Measurements from ENCODE around the gene TMEM217.
"Not testable (repeated sequence)": the region's sequence is repeated elsewhere in the genome, so short reads cannot be mapped to it uniquely, and the experiment has no call there.

TMEM217 gene

GRCh38 chr6:37298958-37299357, 41.0 kb upstream of the TMEM217 start:
- Histone ChIP-seq H3F3A (ENCODE audit: insufficient read depth) (no peaks in the 10 kb centered on the region), H3K9ac (ENCODE audit: low read length) (no peak overlapping the region), H2AFZ (ENCODE audit: low read depth, low read length, severe bottlenecking) (no peak overlapping the region), H3K4me3 (ENCODE audit: insufficient read depth, low read length, poor library complexity, severe bottlenecking) (no peak overlapping the region), H3K27me3 (ENCODE audit: low read length) (no peaks in the 10 kb centered on the region), H3K79me2 (ENCODE audit: insufficient read depth, low read length) (no peaks in the 10 kb centered on the region), H3K36me3 (ENCODE audit: low read length) (0 out of 2 replicates have a peak, but pooled peaks cover 4% of the 10 kb centered on the region), H4K20me1 (ENCODE audit: low read depth, low read length) (no peaks in the 10 kb centered on the region), H3K27ac (ENCODE audit: low read depth, low read length) (no peak overlapping the region), H3K9me2 (replicated peaks; ENCODE audit: insufficient read depth, low read length) (no peaks in the 10 kb centered on the region), H3K9me3 (ENCODE audit: insufficient read depth, low read length) (no peaks in the 10 kb centered on the region), H3K4me2 (ENCODE audit: low read depth, low read length, poor library complexity, severe bottlenecking) (no peak overlapping the region)
- TF ChIP-seq EZH2phosphoT487 (conservative IDR thresholded peaks at IDR 0.05; ENCODE audit: low read length): no peak
- TF ChIP-seq CTCF (IDR thresholded peaks at IDR 0.05; ENCODE audit: insufficient read depth, low read length, poor library complexity, severe bottlenecking): no peak

GRCh38 chr6:37297637-37298036, 39.7 kb upstream of the TMEM217 start:
- not testable (repeated sequence) for H3K9ac ChIP-seq (ENCODE audit: low read length); H3F3A ChIP-seq (ENCODE audit: insufficient read depth); H3K27ac ChIP-seq (ENCODE audit: low read depth, low read length); H3K27me3 ChIP-seq (ENCODE audit: low read length); H3K79me2 ChIP-seq (ENCODE audit: insufficient read depth, low read length); H3K4me2 ChIP-seq (ENCODE audit: low read depth, low read length, poor library complexity, severe bottlenecking); H2AFZ ChIP-seq (ENCODE audit: low read depth, low read length, severe bottlenecking); H3K9me2 ChIP-seq (replicated peaks; ENCODE audit: insufficient read depth, low read length); H3K36me3 ChIP-seq (ENCODE audit: low read length); H4K20me1 ChIP-seq (ENCODE audit: low read depth, low read length); H3K4me3 ChIP-seq (ENCODE audit: insufficient read depth, low read length, poor library complexity, severe bottlenecking); H3K9me3 ChIP-seq (ENCODE audit: insufficient read depth, low read length)

GRCh38 chr6:37293426-37293825, 35.5 kb upstream of the TMEM217 start:
- TF ChIP-seq EZH2phosphoT487 (conservative IDR thresholded peaks at IDR 0.05; ENCODE audit: low read length) (no peak), CTCF (IDR thresholded peaks at IDR 0.05; ENCODE audit: insufficient read depth, low read length, poor library complexity, severe bottlenecking) (no peak)
- H3K9me3 ChIP-seq (ENCODE audit: insufficient read depth, low read length): no peaks in the 10 kb centered on the region
- H3K9ac ChIP-seq (ENCODE audit: low read length): no peak overlapping the region
- no peak overlapping the region for H3K4me2 ChIP-seq (ENCODE audit: low read depth, low read length, poor library complexity, severe bottlenecking)
- no peak overlapping the region for H3K27ac ChIP-seq (ENCODE audit: low read depth, low read length)
- H2AFZ ChIP-seq (ENCODE audit: low read depth, low read length, severe bottlenecking): no peak overlapping the region
- H3K27me3 ChIP-seq (ENCODE audit: low read length): no peaks in the 10 kb centered on the region
- no peak overlapping the region for H3K4me3 ChIP-seq (ENCODE audit: insufficient read depth, low read length, poor library complexity, severe bottlenecking)
- H3K79me2 ChIP-seq (ENCODE audit: insufficient read depth, low read length): no peaks in the 10 kb centered on the region
- peaks cover 4% of the 10 kb centered on the region; the same call in 1 of the 2 replicates for H3K36me3 ChIP-seq (ENCODE audit: low read length)
- H4K20me1 ChIP-seq (ENCODE audit: low read depth, low read length): no peaks in the 10 kb centered on the region
- H3F3A ChIP-seq (ENCODE audit: insufficient read depth): no peaks in the 10 kb centered on the region
- no peaks in the 10 kb centered on the region for H3K9me2 ChIP-seq (replicated peaks; ENCODE audit: insufficient read depth, low read length)

- H2AFZ ChIP-seq (ENCODE audit: low read depth, low read length, severe bottlenecking): no peak overlapping the region
- no peaks in the 10 kb centered on the region for H3K27me3 ChIP-seq (ENCODE audit: low read length)
- H3K36me3 ChIP-seq (ENCODE audit: low read length): no peaks in the 10 kb centered on the region; the same call in 1 of the 2 replicates
- H3K4me3 ChIP-seq (ENCODE audit: insufficient read depth, low read length, poor library complexity, severe bottlenecking): no peak overlapping the region
- H3K9ac ChIP-seq (ENCODE audit: low read length): no peak overlapping the region
- TF ChIP-seq CTCF (IDR thresholded peaks at IDR 0.05; ENCODE audit: insufficient read depth, low read length, poor library complexity, severe bottlenecking): no peak
- no peak for TF ChIP-seq EZH2phosphoT487 (conservative IDR thresholded peaks at IDR 0.05; ENCODE audit: low read length)
- no peaks in the 10 kb centered on the region for H3F3A ChIP-seq (ENCODE audit: insufficient read depth)
- H3K79me2 ChIP-seq (ENCODE audit: insufficient read depth, low read length): no peaks in the 10 kb centered on the region
- H3K9me2 ChIP-seq (replicated peaks; ENCODE audit: insufficient read depth, low read length): no peaks in the 10 kb centered on the region
- no peak overlapping the region for H3K27ac ChIP-seq (ENCODE audit: low read depth, low read length)
- H3K4me2 ChIP-seq (ENCODE audit: low read depth, low read length, poor library complexity, severe bottlenecking): no peak overlapping the region
- H3K9me3 ChIP-seq (ENCODE audit: insufficient read depth, low read length): no peaks in the 10 kb centered on the region
- no peaks in the 10 kb centered on the region for H4K20me1 ChIP-seq (ENCODE audit: low read depth, low read length)
Measured at GRCh38 chr6:37289931-37290330, 32.0 kb upstream of the TMEM217 start.

Measured in SU-DHL-6 (cell line).